GM21526 (cell line): ENCODE results near the gene KCNV2.
A peak's percentile ranks its signal among the peaks of the same experiment; 100 is the strongest.

Experiments used
- ATAC-seq: cut with Tn5 transposase; IDR thresholded peaks from one replicate; pipeline ENCODE4 v1.9.1; 2021; ENCODE audit warnings: moderate library complexity; ENCODE audit not compliant: unreplicated experiment, low FRiP score

The KCNV2 gene

GRCh38 chr9:2718001-2718697 lies 839 bp downstream of the KCNV2 start:
- ATAC-seq, result no peak

GRCh38 chr9:2718698-2719033 lies 1.4 kb downstream of the KCNV2 start:
- no peak for ATAC-seq

GRCh38 chr9:2720179-2720654 lies 2.9 kb downstream of the KCNV2 start:
- ATAC-seq, result no peak

- ATAC-seq, result no peak
These were observed 5.4 kb downstream of the KCNV2 start for GRCh38 chr9:2722715-2723114.

- ATAC-seq, result no peak
These were observed 6.2 kb downstream of the KCNV2 start for GRCh38 chr9:2723376-2724065.

GRCh38 chr9:2725126-2725525 lies 7.8 kb downstream of the KCNV2 start:
- no peak for ATAC-seq

- ATAC-seq, result no peak
These were observed 8.8 kb downstream of the KCNV2 start for GRCh38 chr9:2725898-2726649.

GRCh38 chr9:2726650-2727340 lies 9.5 kb downstream of the KCNV2 start:
- ATAC-seq, result no peak

- no peak for ATAC-seq
These were observed 10.1 kb downstream of the KCNV2 start for GRCh38 chr9:2727374-2727773.

- ATAC-seq, result peak; percentile 89
These were observed 10.8 kb downstream of the KCNV2 start for GRCh38 chr9:2727966-2728613.

- no peak for ATAC-seq
These were observed 11.7 kb downstream of the KCNV2 start for GRCh38 chr9:2729003-2729402.

GRCh38 chr9:2729721-2730120 lies 12.4 kb downstream of the KCNV2 start:
- no peak for ATAC-seq

GRCh38 chr9:2730971-2731370 lies 13.7 kb downstream of the KCNV2 start:
- no peak for ATAC-seq

- no peak for ATAC-seq
These were observed 15.2 kb downstream of the KCNV2 start for GRCh38 chr9:2732492-2732891.

- no peak for ATAC-seq
These were observed 23.3 kb downstream of the KCNV2 start for GRCh38 chr9:2740616-2741015.

GRCh38 chr9:2741441-2742158 lies 24.3 kb downstream of the KCNV2 start:
- ATAC-seq, result no peak

- ATAC-seq, result no peak
These were observed 24.9 kb downstream of the KCNV2 start for GRCh38 chr9:2742214-2742613.

- no peak for ATAC-seq
These were observed 26.7 kb downstream of the KCNV2 start for GRCh38 chr9:2743937-2744529.

GRCh38 chr9:2745560-2746380 lies 28.5 kb downstream of the KCNV2 start:
- no peak for ATAC-seq
